HepG2 (cell line): ENCODE measurements around the gene GMPR. TPM values are rescaled to one million over a fixed set of nuclear protein-coding genes. Genes with fewer than 3 reads are reported as not detected.

Experiments
- ATM ChIP-seq: fragments of 450-650 bp; IDR thresholded peaks from 2 replicates; pipeline ENCODE4 v1.7.1; 2017; ENCODE audit warnings: mild to moderate bottlenecking, borderline replicate concordance
- JDP2 ChIP-seq: sonication (generic); formaldehyde crosslinking; IDR thresholded peaks from 2 replicates; pipeline ENCODE4 v1.8.1; 2022; ENCODE audit warnings: missing genetic modification reagents, borderline replicate concordance
- MBNL3 ChIP-seq: fragments of 250-450 bp; sonication (Bioruptor Pico); conservative IDR thresholded peaks from 2 replicates; pipeline ENCODE4 v1.8.0; 2022; ENCODE audit warnings: mild to moderate bottlenecking, inconsistent platforms
- PBX2 ChIP-seq: IDR thresholded peaks from 2 replicates; pipeline ENCODE4 v1.6.1; 2016; ENCODE audit warnings: control low read depth
- RARG ChIP-seq: sonication (generic); formaldehyde crosslinking; IDR thresholded peaks from 2 replicates; pipeline ENCODE4 v1.4.0; 2020; ENCODE audit warnings: low read depth, mild to moderate bottlenecking, missing genetic modification reagents
- ZFY ChIP-seq: sonication (generic); formaldehyde crosslinking; IDR thresholded peaks from 2 replicates; pipeline ENCODE4 v1.4.0; 2020; ENCODE audit warnings: missing genetic modification reagents
- ZMAT5 ChIP-seq: sonication (generic); formaldehyde crosslinking; IDR thresholded peaks from 2 replicates; pipeline ENCODE4 v1.5.0; 2020; ENCODE audit warnings: mild to moderate bottlenecking, low read depth, missing genetic modification reagents, borderline replicate concordance
- ZNF142 ChIP-seq: sonication (generic); formaldehyde crosslinking; IDR thresholded peaks from 2 replicates; pipeline ENCODE4 v1.4.0; 2020; ENCODE audit warnings: missing genetic modification reagents
- polyA plus RNA-seq, 8 experiments: library from polyadenylated mRNA; depleted of rRNA in 3 of 8; stranded (reverse) in 7 of 8; unstranded in 1 of 8; fragments of >200 nt; fragmentation: Illumina TruSeq in 4 of 8; extraction: Trizol in 4 of 8; gene quantifications; 2 replicates each; pipeline versions ENCODE4 v1.2.1 to v1.2.3, GENCODE V29; 2011 to 2016; ENCODE audit warnings: low read depth in 4 of 8, missing spikeins in 1 of 8, mixed read lengths in 1 of 8; ENCODE audit not compliant: insufficient read depth in 1 of 8
- total RNA-seq, 5 experiments: library from RNA; depleted of rRNA; stranded (reverse); fragments of >200 nt; fragmentation: Illumina TruSeq; extraction: Trizol; gene quantifications; 2 replicates each; pipeline ENCODE4 v1.2.3, GENCODE V29; 2016; ENCODE audit warnings: low read depth in 1 of 5

The GMPR gene
- total and polyA plus RNA-seq, 2 of the 13 experiments (the other 11 are each of a cell fraction or from before 2014, with no cell fraction given), result not detected

GRCh38 chr6:16301511-16301910, 63.1 kb downstream of the GMPR start (continued):
- TF ChIP-seq RARG (CRISPR knock-in tag), result no peak
- TF ChIP-seq JDP2 (CRISPR knock-in tag), result no peak
- TF ChIP-seq ZMAT5 (CRISPR knock-in tag), result no peak
- TF ChIP-seq MBNL3, result no peak
- no peak for TF ChIP-seq ZNF142 (CRISPR knock-in tag)
- TF ChIP-seq ZFY (CRISPR knock-in tag), result no peak
- TF ChIP-seq ATM, result no peak
- no peak for TF ChIP-seq PBX2
- TF ChIP-seq, all 625 proteins: peak for 0
